Measurements from ENCODE around the gene GLT8D1.

DNA sequence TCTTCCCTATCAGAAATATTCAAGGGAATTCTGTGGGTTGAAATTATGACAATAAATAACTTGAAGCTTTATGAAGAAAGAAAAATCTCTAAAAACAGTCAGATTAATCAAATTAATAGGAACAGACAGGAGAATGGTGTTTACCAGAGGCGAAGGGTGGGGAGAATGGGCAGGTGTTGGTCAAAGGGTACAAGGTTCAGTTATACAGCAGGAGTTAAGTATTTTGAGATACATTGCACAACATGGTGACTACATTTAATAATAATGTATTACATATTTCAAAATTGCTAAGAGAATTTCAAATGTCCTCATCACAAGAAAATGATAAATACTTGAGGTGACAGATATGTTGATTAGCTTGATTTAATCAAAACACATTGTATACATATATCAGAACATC lies 18.9 kb upstream of the GLT8D1 start:
- TF ChIP-seq, protein P1, sequence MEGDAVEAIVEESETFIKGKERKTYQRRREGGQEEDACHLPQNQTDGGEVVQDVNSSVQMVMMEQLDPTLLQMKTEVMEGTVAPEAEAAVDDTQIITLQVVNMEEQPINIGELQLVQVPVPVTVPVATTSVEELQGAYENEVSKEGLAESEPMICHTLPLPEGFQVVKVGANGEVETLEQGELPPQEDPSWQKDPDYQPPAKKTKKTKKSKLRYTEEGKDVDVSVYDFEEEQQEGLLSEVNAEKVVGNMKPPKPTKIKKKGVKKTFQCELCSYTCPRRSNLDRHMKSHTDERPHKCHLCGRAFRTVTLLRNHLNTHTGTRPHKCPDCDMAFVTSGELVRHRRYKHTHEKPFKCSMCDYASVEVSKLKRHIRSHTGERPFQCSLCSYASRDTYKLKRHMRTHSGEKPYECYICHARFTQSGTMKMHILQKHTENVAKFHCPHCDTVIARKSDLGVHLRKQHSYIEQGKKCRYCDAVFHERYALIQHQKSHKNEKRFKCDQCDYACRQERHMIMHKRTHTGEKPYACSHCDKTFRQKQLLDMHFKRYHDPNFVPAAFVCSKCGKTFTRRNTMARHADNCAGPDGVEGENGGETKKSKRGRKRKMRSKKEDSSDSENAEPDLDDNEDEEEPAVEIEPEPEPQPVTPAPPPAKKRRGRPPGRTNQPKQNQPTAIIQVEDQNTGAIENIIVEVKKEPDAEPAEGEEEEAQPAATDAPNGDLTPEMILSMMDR (IDR thresholded peaks at IDR 0.05; ENCODE audit: low read depth, low read length): no peak
- TF ChIP-seq POLR2A (IDR thresholded peaks at IDR 0.05; ENCODE audit: extremely low read depth, insufficient read length): no peak

All from NB4 (cell line).